CD8-positive, alpha-beta memory T cell (primary cell): ENCODE data around the gene SUPV3L1. TPM values are rescaled to one million over a fixed set of nuclear protein-coding genes. Genes with fewer than 3 reads are reported as not detected.
A peak's percentile ranks its signal among the peaks of the same experiment; 100 is the strongest.

Experiments
- CTCF ChIA-PET: fragments of 350-600 bp; sonication (Branson Sonifier 250); formaldehyde crosslinking; loops from one replicate; lab custom pipeline; 2021; ENCODE audit warnings: antibody characterized with exemption; lab: Charles Lee
- POLR2A ChIA-PET: fragments of 350-600 bp; sonication (Branson Sonifier 250); formaldehyde crosslinking; loops from one replicate; lab custom pipeline; 2021; ENCODE audit warnings: antibody characterized with exemption; lab: Charles Lee
- DNase-seq, 5 donors: peaks; one replicate each; pipeline versions ENCODE4 v3.0.0 to v3.0.0-alpha.2; 2020 to 2022; ENCODE audit warnings: mixed read lengths in 1 of 5
- H3K27ac ChIP-seq: one replicate; pipeline ENCODE4 v1.7.0; 2013; ENCODE audit warnings: low read depth, mild to moderate bottlenecking, low read length, moderate library complexity
- H3K27me3 ChIP-seq: 2 replicates; pipeline ENCODE4 v1.7.0; 2013; ENCODE audit warnings: low read length, mild to moderate bottlenecking; ENCODE audit not compliant: insufficient read depth, poor library complexity, severe bottlenecking
- H3K36me3 ChIP-seq: 2 replicates; pipeline ENCODE4 v1.7.0; 2013; ENCODE audit warnings: mild to moderate bottlenecking, low read length, moderate library complexity; ENCODE audit not compliant: insufficient read depth
- H3K4me1 ChIP-seq: 2 replicates; pipeline ENCODE4 v1.7.0; 2013; ENCODE audit warnings: mild to moderate bottlenecking, low read length, moderate library complexity; ENCODE audit not compliant: insufficient read depth
- H3K4me3 ChIP-seq: 2 replicates; pipeline ENCODE4 v1.7.0; 2013; ENCODE audit warnings: mild to moderate bottlenecking, low read length
- H3K9me3 ChIP-seq: 2 replicates; pipeline ENCODE4 v1.7.0; 2013; ENCODE audit warnings: mild to moderate bottlenecking, low read length
- H3K27ac Mint-ChIP-seq, 8 donors: one replicate each; pipeline ENCODE4 v1.8.0; 2020 to 2021; ENCODE audit warnings: mixed read lengths in 8 of 8, mild to moderate bottlenecking in 6 of 8, inconsistent platforms in 3 of 8, moderate library complexity in 3 of 8
- H3K27me3 Mint-ChIP-seq, 2 donors: one replicate each; pipeline ENCODE4 v1.8.0; 2020 to 2021; ENCODE audit warnings: mixed read lengths in 2 of 2, mild to moderate bottlenecking in 1 of 2, moderate library complexity in 1 of 2
- H3K36me3 Mint-ChIP-seq, 3 donors: one replicate each; pipeline ENCODE4 v1.8.0; 2020 to 2021; ENCODE audit warnings: mixed read lengths in 3 of 3, inconsistent platforms in 1 of 3, mild to moderate bottlenecking in 1 of 3
- H3K4me1 Mint-ChIP-seq, 3 donors: one replicate each; pipeline ENCODE4 v1.8.0; 2020 to 2021; ENCODE audit warnings: mixed read lengths in 3 of 3, inconsistent platforms in 1 of 3, mild to moderate bottlenecking in 1 of 3
- H3K4me3 Mint-ChIP-seq, 7 donors: one replicate each; pipeline ENCODE4 v1.8.0; 2020 to 2021; ENCODE audit warnings: mixed read lengths in 7 of 7, mild to moderate bottlenecking in 6 of 7, moderate library complexity in 4 of 7, inconsistent platforms in 2 of 7
- H3K9me3 Mint-ChIP-seq, 5 donors: one replicate each; pipeline ENCODE4 v1.8.0; 2020 to 2022; ENCODE audit warnings: mixed read lengths in 5 of 5, mild to moderate bottlenecking in 3 of 5, moderate library complexity in 2 of 5, inconsistent platforms in 1 of 5
- polyA plus RNA-seq: library from polyadenylated mRNA; unstranded; fragments of 300-500 nt; fragmentation: Illumina TruSeq; gene quantifications from one replicate; pipeline ENCODE4 v1.2.3, GENCODE V29; 2021
- total RNA-seq, 2 experiments: library from RNA; stranded (reverse); gene quantifications; one replicate each; pipeline ENCODE4 v1.2.3, GENCODE V29; 2021

The SUPV3L1 gene
- total and polyA plus RNA-seq, 3 experiments from 2014 or later, result 25.1 to 51.0 (median 50.0) TPM

DNA sequence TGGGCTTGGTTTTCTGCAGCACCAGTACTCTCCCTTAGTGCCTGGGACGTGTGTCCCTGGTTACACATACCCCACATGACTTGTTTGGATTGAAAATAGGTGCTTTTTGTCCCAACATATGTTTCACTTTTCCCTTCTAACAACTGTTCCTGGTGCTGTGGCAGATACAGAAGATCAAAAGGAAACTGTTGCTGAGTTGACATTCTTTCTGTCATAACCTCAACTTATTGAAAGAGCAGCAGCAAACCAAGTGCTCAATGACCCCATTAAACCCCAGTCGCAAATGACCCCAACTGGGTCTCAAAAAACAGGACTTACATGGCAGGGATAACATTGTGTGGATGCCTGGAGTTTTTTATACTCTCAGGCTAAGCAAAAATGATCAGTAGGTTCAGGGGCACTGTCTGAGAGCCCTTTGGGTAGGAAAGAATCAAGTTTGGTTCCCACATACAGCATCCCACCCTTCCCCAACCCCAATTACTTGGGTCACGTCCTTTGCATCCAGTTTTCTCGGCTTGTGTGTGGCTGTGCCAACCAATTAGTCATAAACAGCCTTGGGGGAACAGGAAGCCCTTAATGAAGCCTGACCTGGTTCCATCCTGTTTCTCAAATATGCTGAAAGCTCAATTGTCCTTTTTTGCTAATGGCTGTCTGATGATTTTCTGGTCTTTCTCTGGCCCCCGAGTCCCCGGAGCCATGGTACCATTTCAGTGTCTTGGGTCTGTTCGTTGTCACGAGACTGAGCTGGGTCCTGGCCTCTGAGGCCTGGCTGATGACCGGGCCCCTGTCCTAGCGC is 45.0 kb downstream of the SUPV3L1 start:
- ChIA-PET CTCF (interaction anchor here (0.9 to 1.8 kb wide), 4 partner anchors 8 to 183 kb away, joined by 3 to 6 read pairs (median 4); no protein-coding TSS in a partner anchor), POLR2A (interaction anchor here (1.0 kb wide), 1 partner anchor 94 kb away, joined by 3 read pairs; no protein-coding TSS in a partner anchor)
- no peak overlapping the region for H3K27ac ChIP-seq
- peak overlapping the region; percentile 53 to 91 (median 74) for H3K27ac Mint-ChIP-seq
- no peaks in the 10 kb centered on the region for H3K36me3 ChIP-seq
- H3K4me1 Mint-ChIP-seq, result peaks cover 63 to 85% (median 64%) of the 10 kb centered on the region in 3 donors
- H3K36me3 Mint-ChIP-seq, result no peaks in the 10 kb centered on the region
- no peak for DNase-seq
- no peak overlapping the region for H3K4me3 ChIP-seq
- H3K4me3 Mint-ChIP-seq, result peak overlapping the region in 5 of 7 donors; percentile 48 to 82 (median 67)
- H3K27me3 ChIP-seq, result no peaks in the 10 kb centered on the region
- no peaks in the 10 kb centered on the region for H3K27me3 Mint-ChIP-seq
- H3K4me1 ChIP-seq, result peaks cover 59% of the 10 kb centered on the region
- no peaks in the 10 kb centered on the region for H3K9me3 ChIP-seq
- no peaks in the 10 kb centered on the region for H3K9me3 Mint-ChIP-seq

- Mint-ChIP-seq H3K4me1 (peaks cover 63 to 86% (median 65%) of the 10 kb centered on the region in 3 donors), H3K4me3 (peak overlapping the region in 3 of 7 donors; percentile 5 to 82 (median 12)), H3K36me3 (no peaks in the 10 kb centered on the region), H3K27ac (peak overlapping the region in 5 of 8 donors; percentile 14 to 53 (median 33)), H3K27me3 (no peaks in the 10 kb centered on the region), H3K9me3 (no peaks in the 10 kb centered on the region)
- Histone ChIP-seq H3K9me3 (no peaks in the 10 kb centered on the region), H3K36me3 (no peaks in the 10 kb centered on the region), H3K27me3 (no peaks in the 10 kb centered on the region), H3K4me1 (peaks cover 62% of the 10 kb centered on the region), H3K4me3 (no peak overlapping the region), H3K27ac (no peak overlapping the region)
- DNase-seq, result no peak
- CTCF ChIA-PET, result interaction anchor here (0.9 to 1.8 kb wide), 4 partner anchors 9 to 183 kb away, joined by 3 to 6 read pairs (median 4); no protein-coding TSS in a partner anchor
- POLR2A ChIA-PET, result no interaction called here
Observed at GRCh38 chr10:69225681-69226080, 45.6 kb downstream of the SUPV3L1 start.

DNA sequence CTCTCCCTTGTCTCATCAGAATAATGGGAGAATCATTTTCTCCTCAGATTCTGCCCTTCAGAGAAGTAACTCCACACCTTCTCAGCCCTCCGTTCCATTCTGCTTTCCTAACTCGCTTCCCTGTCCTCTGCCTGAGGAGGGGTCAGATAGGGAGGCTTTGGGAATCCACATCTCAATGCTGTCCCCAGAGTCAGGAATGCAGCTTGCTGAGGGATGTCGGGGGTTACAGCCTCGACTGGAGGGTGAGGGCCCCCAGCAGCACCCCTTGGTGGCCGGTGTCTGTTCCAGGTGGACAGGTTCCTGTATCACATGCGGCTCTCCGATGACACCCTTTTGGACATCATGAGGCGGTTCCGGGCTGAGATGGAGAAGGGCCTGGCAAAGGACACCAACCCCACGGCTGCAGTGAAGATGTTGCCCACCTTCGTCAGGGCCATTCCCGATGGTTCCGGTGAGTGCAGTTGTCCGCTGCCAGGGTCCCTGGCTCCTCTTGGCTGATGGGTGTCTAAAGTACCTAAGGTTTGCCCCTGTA is 47.0 kb downstream of the SUPV3L1 start:
- Histone ChIP-seq H3K27ac (no peak overlapping the region), H3K27me3 (no peaks in the 10 kb centered on the region), H3K9me3 (no peaks in the 10 kb centered on the region), H3K4me3 (no peak overlapping the region), H3K36me3 (no peaks in the 10 kb centered on the region), H3K4me1 (peaks cover 59% of the 10 kb centered on the region)
- CTCF ChIA-PET, result no interaction called here
- POLR2A ChIA-PET, result interaction anchor here (0.7 kb wide), 1 partner anchor 179 kb away, joined by 3 read pairs; no protein-coding TSS in a partner anchor
- no peaks in the 10 kb centered on the region for H3K27me3 Mint-ChIP-seq
- DNase-seq, result no peak
- peak overlapping the region in 1 of 7 donors; percentile 54 for H3K4me3 Mint-ChIP-seq
- no peaks in the 10 kb centered on the region for H3K9me3 Mint-ChIP-seq
- H3K4me1 Mint-ChIP-seq, result peaks cover 69 to 84% (median 70%) of the 10 kb centered on the region in 3 donors
- H3K36me3 Mint-ChIP-seq, result no peaks in the 10 kb centered on the region
- peak overlapping the region in 1 of 8 donors; percentile 90 for H3K27ac Mint-ChIP-seq

DNA sequence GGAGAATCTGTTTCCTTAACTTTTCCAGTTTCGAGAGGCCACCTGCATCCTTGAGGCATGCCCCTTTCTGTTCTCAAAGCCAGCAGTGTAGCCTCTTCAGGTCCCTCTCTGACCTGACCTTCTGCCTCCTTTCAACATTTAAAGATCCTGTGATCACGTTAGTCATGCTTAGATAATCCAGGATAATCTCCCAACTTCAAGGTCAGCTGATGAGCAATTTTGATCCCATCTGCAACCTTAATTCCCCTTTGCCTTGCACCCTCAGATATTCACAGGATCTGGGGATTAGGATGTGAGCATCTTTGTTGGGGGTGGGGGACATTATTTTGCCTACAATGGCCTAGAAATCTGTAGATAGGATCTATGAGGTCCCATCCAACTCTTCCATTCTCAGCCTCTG is 48.1 kb downstream of the SUPV3L1 start:
- no peaks in the 10 kb centered on the region for H3K9me3 ChIP-seq
- peaks cover 57% of the 10 kb centered on the region for H3K4me1 ChIP-seq
- Mint-ChIP-seq H3K9me3 (no peaks in the 10 kb centered on the region), H3K27me3 (peaks cover 0 to 2% of the 10 kb centered on the region in 2 donors), H3K4me1 (peaks cover 69 to 83% (median 70%) of the 10 kb centered on the region in 3 donors), H3K36me3 (no peaks in the 10 kb centered on the region), H3K4me3 (peak overlapping the region in 5 of 7 donors; percentile 84 to 95 (median 90)), H3K27ac (peak overlapping the region; percentile 49 to 99 (median 96))
- no peaks in the 10 kb centered on the region for H3K36me3 ChIP-seq
- H3K27ac ChIP-seq, result no peak overlapping the region
- no peak for DNase-seq
- no peaks in the 10 kb centered on the region for H3K27me3 ChIP-seq
- CTCF ChIA-PET, result interaction anchor here (1.0 to 1.8 kb wide), 7 partner anchors 9 to 222 kb away, joined by 3 to 9 read pairs (median 4); no protein-coding TSS in a partner anchor
- POLR2A ChIA-PET, result no interaction called here
- no peak overlapping the region for H3K4me3 ChIP-seq

- POLR2A ChIA-PET, result interaction anchor here (0.5 to 1.1 kb wide), 3 partner anchors 133 to 181 kb away, joined by 3 to 6 read pairs (median 4); no protein-coding TSS in a partner anchor
- H3K4me3 Mint-ChIP-seq, result peak overlapping the region; percentile 82 to 95 (median 88)
- H3K4me1 ChIP-seq, result peaks cover 65% of the 10 kb centered on the region
- H3K27me3 ChIP-seq, result no peaks in the 10 kb centered on the region
- H3K27me3 Mint-ChIP-seq, result peaks cover 0 to 2% of the 10 kb centered on the region in 2 donors
- CTCF ChIA-PET, result interaction anchor here (0.8 to 1.8 kb wide), 10 partner anchors 10 to 224 kb away, joined by 3 to 9 read pairs (median 4); no protein-coding TSS in a partner anchor
- peak overlapping the region; percentile 74 for H3K27ac ChIP-seq
- H3K9me3 Mint-ChIP-seq, result no peaks in the 10 kb centered on the region
- peak overlapping the region; percentile 89 to 99 (median 96) for H3K27ac Mint-ChIP-seq
- H3K4me3 ChIP-seq, result peak overlapping the region; percentile 38
- H3K4me1 Mint-ChIP-seq, result peaks cover 67 to 87% (median 69%) of the 10 kb centered on the region in 3 donors
- H3K36me3 ChIP-seq, result no peaks in the 10 kb centered on the region
- H3K36me3 Mint-ChIP-seq, result no peaks in the 10 kb centered on the region
- DNase-seq, result no peak
- H3K9me3 ChIP-seq, result no peaks in the 10 kb centered on the region
Observed at GRCh38 chr10:69229616-69229916, 49.5 kb downstream of the SUPV3L1 start.

DNA sequence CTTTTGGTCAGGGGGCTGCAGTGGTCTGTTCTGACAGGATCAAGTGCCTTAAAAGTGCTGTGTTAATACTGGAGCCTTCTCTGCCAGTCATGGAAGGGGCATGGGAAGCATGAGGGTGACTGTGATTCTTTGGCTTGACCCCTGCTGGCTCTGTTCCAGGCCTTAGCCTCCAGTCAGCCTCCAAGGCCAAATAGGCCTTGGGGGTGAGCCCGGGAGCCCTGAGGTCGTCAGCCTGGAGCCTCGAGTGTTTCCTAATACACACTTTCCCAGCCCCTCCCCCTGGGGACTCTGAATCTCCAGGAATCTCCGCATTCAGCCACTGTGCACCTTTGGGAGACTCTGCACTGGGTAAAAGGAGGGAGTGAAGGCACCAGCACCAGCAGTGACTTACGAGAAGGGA is 50.1 kb downstream of the SUPV3L1 start:
- no peaks in the 10 kb centered on the region for H3K9me3 Mint-ChIP-seq
- H3K27me3 ChIP-seq, result no peaks in the 10 kb centered on the region
- no peaks in the 10 kb centered on the region for H3K36me3 ChIP-seq
- peaks cover 62% of the 10 kb centered on the region for H3K4me1 ChIP-seq
- H3K36me3 Mint-ChIP-seq, result no peaks in the 10 kb centered on the region
- H3K27ac Mint-ChIP-seq, result peak overlapping the region in 6 of 8 donors; percentile 90 to 99 (median 96)
- H3K9me3 ChIP-seq, result no peaks in the 10 kb centered on the region
- ChIA-PET POLR2A (no interaction called here), CTCF (interaction anchor here (1.3 to 1.4 kb wide), 2 partner anchors 24 to 87 kb away, joined by 3 to 4 read pairs; no protein-coding TSS in a partner anchor)
- DNase-seq, result no peak
- peaks cover 0 to 2% of the 10 kb centered on the region in 2 donors for H3K27me3 Mint-ChIP-seq
- H3K27ac ChIP-seq, result peak overlapping the region; percentile 74
- peaks cover 61 to 83% (median 65%) of the 10 kb centered on the region in 3 donors for H3K4me1 Mint-ChIP-seq
- no peak overlapping the region for H3K4me3 ChIP-seq
- H3K4me3 Mint-ChIP-seq, result peak overlapping the region; percentile 82 to 95 (median 88)

DNA sequence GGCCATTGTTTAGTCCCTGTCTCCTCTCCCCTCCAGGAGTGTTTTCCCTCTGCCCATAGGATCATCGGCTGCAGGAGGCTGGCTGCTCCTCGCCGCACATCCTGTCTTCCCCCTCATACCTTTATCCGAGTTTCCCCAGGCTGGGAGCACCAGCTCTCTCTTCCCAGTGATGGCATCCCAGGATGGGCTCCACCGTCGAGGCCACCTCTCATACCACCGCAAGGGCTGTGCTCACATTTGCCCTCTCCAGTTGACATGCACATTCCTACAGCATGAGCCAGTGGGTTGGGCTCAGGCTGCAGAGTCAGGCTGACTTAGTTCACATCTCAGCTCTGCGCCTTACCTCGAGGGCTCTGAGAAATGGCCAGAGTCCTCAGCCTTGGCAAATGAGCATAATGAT is 52.2 kb downstream of the SUPV3L1 start:
- H3K4me1 Mint-ChIP-seq, result peaks cover 51 to 63% (median 55%) of the 10 kb centered on the region in 3 donors
- H3K27me3 Mint-ChIP-seq, result peaks cover 0 to 2% of the 10 kb centered on the region in 2 donors
- H3K4me3 Mint-ChIP-seq, result peak overlapping the region in 3 of 7 donors; percentile 36 to 82 (median 49)
- CTCF ChIA-PET, result interaction anchor here (0.7 to 2.6 kb wide), 4 partner anchors 8 to 160 kb away, joined by 3 to 7 read pairs (median 4); no protein-coding TSS in a partner anchor
- H3K36me3 Mint-ChIP-seq, result no peaks in the 10 kb centered on the region
- Histone ChIP-seq H3K4me1 (peaks cover 51% of the 10 kb centered on the region), H3K4me3 (no peak overlapping the region), H3K27me3 (no peaks in the 10 kb centered on the region), H3K36me3 (no peaks in the 10 kb centered on the region), H3K27ac (no peak overlapping the region), H3K9me3 (no peaks in the 10 kb centered on the region)
- POLR2A ChIA-PET, result interaction anchor here (1.0 kb wide), 1 partner anchor 107 kb away, joined by 3 read pairs; no protein-coding TSS in a partner anchor
- no peak for DNase-seq
- H3K27ac Mint-ChIP-seq, result peak overlapping the region in 4 of 8 donors; percentile 33 to 87 (median 54)
- no peaks in the 10 kb centered on the region for H3K9me3 Mint-ChIP-seq
